Keratinocyte (primary cell): Measurements from ENCODE around the gene SALL2. TPM values are rescaled to one million over a fixed set of nuclear protein-coding genes. Genes with fewer than 3 reads are reported as not detected.

ENCODE experiments used
- DNase-seq: peaks from one replicate; pipeline ENCODE4 v3.0.0-alpha.2; 2011; ENCODE audit warnings: low read depth, missing footprints, low spot score
- FAIRE-seq: peaks from 2 replicates; lab custom pipeline; 2011; peaks lifted over from hg19 to GRCh38; lab: Jason Lieb, UNC
- H2AFZ ChIP-seq: 2 replicates; pipeline ENCODE4 v1.6.0; 2012; ENCODE audit warnings: low read length, control low read depth, inconsistent platforms; ENCODE audit not compliant: control insufficient read depth
- H3K27ac ChIP-seq: 2 replicates; pipeline ENCODE4 v1.5.1; 2011; ENCODE audit warnings: low read length; ENCODE audit not compliant: control insufficient read depth, insufficient read depth
- H3K27me3 ChIP-seq: 3 replicates; pipeline ENCODE4 v1.6.0; 2011; ENCODE audit warnings: low read length; ENCODE audit not compliant: control insufficient read depth, insufficient read depth; ENCODE audit errors: extremely low read depth
- H3K36me3 ChIP-seq, 2 experiments: 2 replicates in 1 of 2; 3 replicates in 1 of 2; pipeline ENCODE4 v1.5.1; 2011; ENCODE audit warnings: low read length in 2 of 2, mild to moderate bottlenecking in 1 of 2; ENCODE audit not compliant: control insufficient read depth in 2 of 2, insufficient read depth in 2 of 2; ENCODE audit errors: extremely low read depth in 1 of 2
- H3K4me1 ChIP-seq: 3 replicates; pipeline ENCODE4 v1.5.1; 2011; ENCODE audit warnings: low read length; ENCODE audit not compliant: control insufficient read depth, insufficient read depth; ENCODE audit errors: extremely low read depth
- H3K4me2 ChIP-seq: 3 replicates; pipeline ENCODE4 v1.6.0; 2011; ENCODE audit warnings: low read depth, low read length; ENCODE audit not compliant: control insufficient read depth, insufficient read depth; ENCODE audit errors: extremely low read depth
- H3K4me3 ChIP-seq, 3 experiments: fragments of 200-600 bp in 1 of 3; sonication (generic) in 1 of 3; 2 replicates in 2 of 3; 3 replicates in 1 of 3; pipeline ENCODE4 v1.5.1; 2011 to 2016; ENCODE audit warnings: low read length in 3 of 3, mild to moderate bottlenecking in 3 of 3, control low read depth in 2 of 3, inconsistent platforms in 1 of 3, low read depth in 1 of 3, mixed read lengths in 1 of 3, mixed run types in 1 of 3, moderate library complexity in 1 of 3; ENCODE audit not compliant: control insufficient read depth in 2 of 3, insufficient read depth in 2 of 3; ENCODE audit errors: extremely low read depth in 1 of 3
- H3K79me2 ChIP-seq: 2 replicates; pipeline ENCODE4 v1.6.0; 2012; ENCODE audit warnings: low read length; ENCODE audit not compliant: control insufficient read depth, insufficient read depth
- H3K9ac ChIP-seq: 3 replicates; pipeline ENCODE4 v1.6.0; 2011; ENCODE audit warnings: low read length; ENCODE audit not compliant: control insufficient read depth, insufficient read depth; ENCODE audit errors: extremely low read depth
- H3K9me1 ChIP-seq: 3 replicates; pipeline ENCODE4 v1.6.0; 2011; ENCODE audit warnings: low read length; ENCODE audit not compliant: control insufficient read depth, insufficient read depth; ENCODE audit errors: extremely low read depth
- H3K9me3 ChIP-seq: 2 replicates; pipeline ENCODE4 v1.5.1; 2012; ENCODE audit warnings: low read depth, low read length; ENCODE audit not compliant: control insufficient read depth
- H4K20me1 ChIP-seq: 3 replicates; pipeline ENCODE4 v1.6.0; 2011; ENCODE audit warnings: low read length; ENCODE audit not compliant: control insufficient read depth, insufficient read depth; ENCODE audit errors: extremely low read depth
- EZH2 ChIP-seq: IDR thresholded peaks from one replicate; pipeline ENCODE4 v1.6.1; 2012; ENCODE audit warnings: inconsistent platforms, mild to moderate bottlenecking, low read length, moderate library complexity
- dilution Hi-C: fragments of 300-500 bp; cut with MboI; formaldehyde crosslinking; loops from one replicate; pipeline ENCODE4 v1.7.0; 2020; ENCODE audit warnings: low sequenced_read_pairs; ENCODE audit not compliant: extremely low pct_ligation_motif_present
- polyA plus RNA-seq, 5 experiments: library from polyadenylated mRNA; depleted of rRNA in 3 of 5; stranded (reverse) in 3 of 5; stranded (forward) in 1 of 5; unstranded in 1 of 5; fragments of >200 nt; gene quantifications; 1 replicate in 1 of 5; 2 replicates in 3 of 5; 3 replicates in 1 of 5; pipeline versions ENCODE4 v1.2.1 to v1.2.3, GENCODE V29; 2011 to 2012; ENCODE audit warnings: missing spikeins in 2 of 5, low read depth in 1 of 5, low replicate concordance in 1 of 5
- TF ChIP-seq, protein P1 (sequence below), 3 experiments: IDR thresholded peaks in 1 of 3; conservative IDR thresholded peaks in 1 of 3; optimal IDR thresholded peaks in 1 of 3; 2 replicates in 2 of 3; 3 replicates in 1 of 3; pipeline versions ENCODE3 to v1.5.1; 2011; ENCODE audit warnings: low read length in 3 of 3, mild to moderate bottlenecking in 3 of 3, moderate library complexity in 2 of 3, control low read depth in 1 of 3, inconsistent platforms in 1 of 3; ENCODE audit not compliant: insufficient read depth in 2 of 3; ENCODE audit errors: extremely low read depth in 1 of 3

Gene SALL2
- polyA plus RNA-seq, 1 donor (not counting 4 experiments of a cell fraction or from before 2014, with no cell fraction given), result 0.64 TPM

DNA sequence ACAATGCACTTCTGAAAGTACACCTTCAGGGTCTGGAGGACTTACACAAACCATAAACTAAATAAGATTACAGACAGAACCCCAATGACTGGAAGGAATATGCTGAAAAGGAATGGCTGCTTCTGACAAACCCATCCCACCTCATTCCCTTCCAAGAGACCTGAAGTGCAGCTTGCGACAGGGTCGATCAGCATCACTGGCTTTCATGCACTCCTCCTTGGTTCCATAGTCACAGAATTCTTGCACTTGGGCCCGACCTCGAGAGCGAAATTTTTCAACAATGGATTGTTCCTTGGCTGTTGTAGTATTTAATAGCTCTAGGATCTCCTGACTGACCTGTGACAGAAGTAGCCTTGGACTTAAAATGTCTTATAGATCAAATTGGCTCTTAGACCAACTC lies 24.6 kb downstream of the SALL2 start:
- FAIRE-seq (no peak), DNase-seq (no peak)
- Histone ChIP-seq H3K4me3 (no peak overlapping the region), H3K9me1 (no peaks in the 10 kb centered on the region), H3K4me2 (no peak overlapping the region), H3K27me3 (no peaks in the 10 kb centered on the region), H3K36me3 (peaks cover 22 to 39% of the 10 kb centered on the region in 2 experiments), H4K20me1 (no peaks in the 10 kb centered on the region), H3K79me2 (peaks cover 26% of the 10 kb centered on the region), H3K9me3 (no peaks in the 10 kb centered on the region), H3K27ac (no peak overlapping the region), H2AFZ (no peak overlapping the region), H3K9ac (no peak overlapping the region), H3K4me1 (no peaks in the 10 kb centered on the region)
- no peak for TF ChIP-seq EZH2
- TF ChIP-seq, protein P1, sequence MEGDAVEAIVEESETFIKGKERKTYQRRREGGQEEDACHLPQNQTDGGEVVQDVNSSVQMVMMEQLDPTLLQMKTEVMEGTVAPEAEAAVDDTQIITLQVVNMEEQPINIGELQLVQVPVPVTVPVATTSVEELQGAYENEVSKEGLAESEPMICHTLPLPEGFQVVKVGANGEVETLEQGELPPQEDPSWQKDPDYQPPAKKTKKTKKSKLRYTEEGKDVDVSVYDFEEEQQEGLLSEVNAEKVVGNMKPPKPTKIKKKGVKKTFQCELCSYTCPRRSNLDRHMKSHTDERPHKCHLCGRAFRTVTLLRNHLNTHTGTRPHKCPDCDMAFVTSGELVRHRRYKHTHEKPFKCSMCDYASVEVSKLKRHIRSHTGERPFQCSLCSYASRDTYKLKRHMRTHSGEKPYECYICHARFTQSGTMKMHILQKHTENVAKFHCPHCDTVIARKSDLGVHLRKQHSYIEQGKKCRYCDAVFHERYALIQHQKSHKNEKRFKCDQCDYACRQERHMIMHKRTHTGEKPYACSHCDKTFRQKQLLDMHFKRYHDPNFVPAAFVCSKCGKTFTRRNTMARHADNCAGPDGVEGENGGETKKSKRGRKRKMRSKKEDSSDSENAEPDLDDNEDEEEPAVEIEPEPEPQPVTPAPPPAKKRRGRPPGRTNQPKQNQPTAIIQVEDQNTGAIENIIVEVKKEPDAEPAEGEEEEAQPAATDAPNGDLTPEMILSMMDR (optimal IDR thresholded peaks at IDR 0.05 in 1 of 3, IDR thresholded peaks at IDR 0.05 in 1 of 3, conservative IDR thresholded peaks at IDR 0.05 in 1 of 3; ENCODE audit: extremely low read depth in 1 of 3, insufficient read depth in 2 of 3, low read length in 3 of 3), result no peak
- dilution Hi-C loops, result no loop called here

DNA sequence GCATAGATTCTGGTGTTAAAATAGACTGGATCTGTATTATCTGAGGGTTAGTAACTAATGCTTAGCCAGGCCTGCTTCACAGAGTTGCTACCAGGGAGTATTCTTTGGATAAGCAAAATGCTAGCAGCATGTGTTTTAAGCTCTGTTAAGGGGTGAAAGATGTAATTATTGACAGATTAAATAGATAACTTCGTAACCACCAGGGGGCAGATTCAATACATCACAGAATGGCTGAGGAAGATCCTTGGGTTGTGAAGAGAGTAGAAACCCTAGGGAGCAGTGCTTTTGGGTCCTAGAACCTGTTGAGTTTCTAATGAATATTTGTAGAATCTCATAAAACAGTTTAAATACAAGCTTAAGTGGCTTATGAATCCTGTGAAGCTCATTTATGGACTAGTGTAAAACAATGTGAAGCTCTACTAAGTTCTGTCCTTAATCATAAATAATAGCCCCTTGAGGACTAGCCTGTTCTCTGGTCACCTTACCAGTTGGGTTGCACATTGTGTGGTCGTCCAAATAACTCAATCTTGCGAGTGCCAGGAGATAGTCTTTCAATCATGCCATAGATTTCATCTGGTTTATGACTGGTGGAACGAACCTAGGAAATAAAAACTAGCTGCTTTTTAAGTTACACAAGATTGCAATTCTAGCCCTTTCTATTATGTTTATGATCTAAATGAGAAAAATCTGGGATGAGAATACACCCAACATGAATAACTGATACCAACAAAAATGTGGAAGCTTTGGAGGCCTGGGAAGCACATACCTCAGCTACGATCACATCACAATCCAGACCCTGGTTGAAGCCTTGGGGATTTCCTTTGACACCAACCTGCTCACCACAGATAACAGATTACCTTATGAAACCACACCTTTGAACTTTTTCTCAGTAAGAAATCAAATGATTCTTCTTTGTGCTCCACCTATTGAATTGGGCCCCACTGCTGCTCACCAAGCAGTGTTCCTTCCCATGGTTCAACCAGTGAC lies 27.3 kb downstream of the SALL2 start:
- no peak overlapping the region for H3K4me3 ChIP-seq
- no peak overlapping the region for H3K4me2 ChIP-seq
- no peak overlapping the region for H3K27ac ChIP-seq
- H3K36me3 ChIP-seq, result peaks cover 27 to 40% of the 10 kb centered on the region in 2 experiments
- TF ChIP-seq EZH2, result no peak
- TF ChIP-seq, protein P1 (optimal IDR thresholded peaks at IDR 0.05 in 1 of 3, IDR thresholded peaks at IDR 0.05 in 1 of 3, conservative IDR thresholded peaks at IDR 0.05 in 1 of 3; ENCODE audit: extremely low read depth in 1 of 3, insufficient read depth in 2 of 3, low read length in 3 of 3), result peak; percentile 28 to 58 (median 34)
- no peaks in the 10 kb centered on the region for H3K9me1 ChIP-seq
- DNase-seq, result no peak
- no peaks in the 10 kb centered on the region for H4K20me1 ChIP-seq
- H3K9ac ChIP-seq, result no peak overlapping the region
- no peaks in the 10 kb centered on the region for H3K4me1 ChIP-seq
- H3K79me2 ChIP-seq, result peaks cover 7% of the 10 kb centered on the region
- H3K9me3 ChIP-seq, result no peaks in the 10 kb centered on the region
- no peaks in the 10 kb centered on the region for H3K27me3 ChIP-seq
- dilution Hi-C loops, result no loop called here
- peak; percentile 52 for FAIRE-seq
- H2AFZ ChIP-seq, result no peak overlapping the region
